Bronchial epithelial cell (primary cell): ENCODE results near the gene ZSCAN2. TPM values are rescaled to one million over a fixed set of nuclear protein-coding genes. Genes with fewer than 3 reads are reported as not detected.

Source experiments
- DNase-seq: peaks from one replicate; pipeline ENCODE4 v3.0.0-alpha.2; 2010; ENCODE audit warnings: low read depth
- FAIRE-seq: peaks from 2 replicates; lab custom pipeline; 2011; peaks lifted over from hg19 to GRCh38; lab: Jason Lieb, UNC
- H3K27me3 ChIP-seq: 2 replicates; pipeline ENCODE4 v1.5.1; 2011; ENCODE audit warnings: low read length; ENCODE audit not compliant: control insufficient read depth, insufficient read depth
- H3K36me3 ChIP-seq: 2 replicates; pipeline ENCODE4 v1.5.1; 2011; ENCODE audit warnings: low read length; ENCODE audit not compliant: control insufficient read depth, insufficient read depth
- H3K4me3 ChIP-seq: 2 replicates; pipeline ENCODE4 v1.5.1; 2011; ENCODE audit warnings: mild to moderate bottlenecking, low read depth, low read length, control low read depth
- total RNA-seq: library from RNA; depleted of rRNA; stranded (reverse); fragments of >200 nt; gene quantifications from 2 replicates; pipeline ENCODE4 v1.2.1, GENCODE V29; 2014
- TF ChIP-seq, protein P1 (sequence below): IDR thresholded peaks from 2 replicates; pipeline ENCODE4 v1.5.1; 2011; ENCODE audit warnings: mild to moderate bottlenecking, moderate library complexity, low read length, control low read depth, inconsistent platforms; ENCODE audit not compliant: insufficient read depth, severe bottlenecking

The ZSCAN2 gene
- total RNA-seq, 1 donor from 2014 or later = 7.4 TPM

DNA sequence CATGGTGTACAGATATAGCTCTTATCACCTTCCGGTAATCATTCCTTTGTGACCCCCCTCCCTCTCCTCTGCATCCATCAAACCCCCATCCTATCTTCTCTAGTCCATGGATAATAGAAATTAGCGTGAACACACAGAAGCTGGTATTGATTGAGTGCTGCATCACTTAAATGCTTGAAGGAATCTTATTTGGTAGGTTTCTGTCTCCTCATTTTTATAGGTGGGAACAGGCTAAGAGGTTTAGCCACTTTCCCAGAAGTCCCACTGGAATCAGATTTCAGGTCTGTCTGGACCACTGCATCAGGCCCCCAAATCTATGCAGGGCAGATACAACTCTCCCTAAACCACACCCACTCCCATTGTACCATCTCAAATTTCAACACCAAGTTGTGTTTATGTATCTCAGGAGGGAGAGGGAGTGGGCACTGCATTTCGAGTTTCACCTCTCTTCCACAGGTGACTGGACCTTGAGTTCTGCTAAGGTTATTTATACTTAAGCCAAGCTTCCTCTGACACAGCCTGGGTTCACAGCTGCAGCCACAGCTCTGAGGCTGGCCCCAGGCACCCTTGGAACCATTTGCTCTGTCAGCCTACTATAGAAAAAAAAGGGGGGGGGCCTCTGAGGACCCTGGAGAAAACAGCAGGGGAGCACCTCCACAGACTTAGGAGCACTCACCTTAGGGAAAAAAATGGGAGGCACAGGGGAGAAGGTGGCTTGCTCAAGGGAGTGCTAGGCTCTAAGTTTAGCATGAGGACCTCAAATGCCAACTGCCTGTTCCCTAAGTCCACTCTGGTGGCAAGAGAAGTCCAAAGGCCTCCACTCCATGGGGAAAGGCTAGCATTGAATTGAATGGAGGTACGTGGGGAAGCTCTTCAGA is 59.3 kb downstream of the ZSCAN2 start:
- FAIRE-seq = no peak
- TF ChIP-seq, protein P1, sequence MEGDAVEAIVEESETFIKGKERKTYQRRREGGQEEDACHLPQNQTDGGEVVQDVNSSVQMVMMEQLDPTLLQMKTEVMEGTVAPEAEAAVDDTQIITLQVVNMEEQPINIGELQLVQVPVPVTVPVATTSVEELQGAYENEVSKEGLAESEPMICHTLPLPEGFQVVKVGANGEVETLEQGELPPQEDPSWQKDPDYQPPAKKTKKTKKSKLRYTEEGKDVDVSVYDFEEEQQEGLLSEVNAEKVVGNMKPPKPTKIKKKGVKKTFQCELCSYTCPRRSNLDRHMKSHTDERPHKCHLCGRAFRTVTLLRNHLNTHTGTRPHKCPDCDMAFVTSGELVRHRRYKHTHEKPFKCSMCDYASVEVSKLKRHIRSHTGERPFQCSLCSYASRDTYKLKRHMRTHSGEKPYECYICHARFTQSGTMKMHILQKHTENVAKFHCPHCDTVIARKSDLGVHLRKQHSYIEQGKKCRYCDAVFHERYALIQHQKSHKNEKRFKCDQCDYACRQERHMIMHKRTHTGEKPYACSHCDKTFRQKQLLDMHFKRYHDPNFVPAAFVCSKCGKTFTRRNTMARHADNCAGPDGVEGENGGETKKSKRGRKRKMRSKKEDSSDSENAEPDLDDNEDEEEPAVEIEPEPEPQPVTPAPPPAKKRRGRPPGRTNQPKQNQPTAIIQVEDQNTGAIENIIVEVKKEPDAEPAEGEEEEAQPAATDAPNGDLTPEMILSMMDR = no peak
- Histone ChIP-seq H3K36me3 (no peaks in the 10 kb centered on the region), H3K27me3 (no peaks in the 10 kb centered on the region), H3K4me3 (no peak overlapping the region)
- DNase-seq = no peak

DNA sequence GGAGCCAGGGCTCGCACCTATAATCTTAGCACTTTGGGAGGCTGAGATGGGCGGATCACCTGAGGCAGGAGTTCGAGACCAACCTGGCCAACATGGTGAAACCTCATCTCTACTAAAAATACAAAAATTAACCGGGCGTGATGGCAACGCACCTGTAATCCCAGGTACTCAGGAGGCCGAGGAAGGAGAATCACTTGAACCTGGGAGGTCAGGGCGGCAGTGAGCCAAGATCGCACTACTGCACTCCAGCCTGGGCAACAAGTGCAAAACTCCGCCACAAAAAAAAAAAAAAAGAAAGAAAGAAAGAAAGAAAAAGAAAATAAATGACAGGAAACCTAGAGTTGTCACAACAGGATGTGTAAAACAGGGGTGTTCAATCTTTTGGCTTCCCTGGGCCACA is 60.2 kb downstream of the ZSCAN2 start:
- DNase-seq (no peak), FAIRE-seq (no peak)
- H3K36me3 ChIP-seq = peaks cover 2% of the 10 kb centered on the region
- TF ChIP-seq, protein P1 = no peak
- no peaks in the 10 kb centered on the region for H3K27me3 ChIP-seq
- no peak overlapping the region for H3K4me3 ChIP-seq

DNA sequence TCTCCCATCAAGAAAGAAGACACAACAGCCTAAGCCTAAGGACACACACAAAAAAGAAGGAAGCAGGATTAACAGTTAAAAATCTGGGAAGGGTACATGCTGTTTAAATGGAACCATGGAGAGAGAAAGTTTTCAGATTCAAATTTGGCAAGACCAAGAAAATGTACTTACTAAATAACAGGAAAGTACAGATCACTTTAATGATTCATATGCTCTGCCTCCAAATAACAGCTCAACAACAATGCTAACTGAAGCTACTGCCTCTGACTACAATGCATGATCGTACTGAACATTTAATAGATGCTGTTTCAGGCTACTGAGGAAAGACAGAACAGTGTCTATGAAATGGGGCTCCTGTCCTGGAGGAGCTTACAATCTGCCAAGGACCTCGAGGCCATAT is 65.6 kb downstream of the ZSCAN2 start:
- Histone ChIP-seq H3K27me3 (no peaks in the 10 kb centered on the region), H3K4me3 (no peak overlapping the region), H3K36me3 (peaks cover 7% of the 10 kb centered on the region)
- TF ChIP-seq, protein P1 = no peak
- DNase-seq (no peak), FAIRE-seq (no peak)

DNA sequence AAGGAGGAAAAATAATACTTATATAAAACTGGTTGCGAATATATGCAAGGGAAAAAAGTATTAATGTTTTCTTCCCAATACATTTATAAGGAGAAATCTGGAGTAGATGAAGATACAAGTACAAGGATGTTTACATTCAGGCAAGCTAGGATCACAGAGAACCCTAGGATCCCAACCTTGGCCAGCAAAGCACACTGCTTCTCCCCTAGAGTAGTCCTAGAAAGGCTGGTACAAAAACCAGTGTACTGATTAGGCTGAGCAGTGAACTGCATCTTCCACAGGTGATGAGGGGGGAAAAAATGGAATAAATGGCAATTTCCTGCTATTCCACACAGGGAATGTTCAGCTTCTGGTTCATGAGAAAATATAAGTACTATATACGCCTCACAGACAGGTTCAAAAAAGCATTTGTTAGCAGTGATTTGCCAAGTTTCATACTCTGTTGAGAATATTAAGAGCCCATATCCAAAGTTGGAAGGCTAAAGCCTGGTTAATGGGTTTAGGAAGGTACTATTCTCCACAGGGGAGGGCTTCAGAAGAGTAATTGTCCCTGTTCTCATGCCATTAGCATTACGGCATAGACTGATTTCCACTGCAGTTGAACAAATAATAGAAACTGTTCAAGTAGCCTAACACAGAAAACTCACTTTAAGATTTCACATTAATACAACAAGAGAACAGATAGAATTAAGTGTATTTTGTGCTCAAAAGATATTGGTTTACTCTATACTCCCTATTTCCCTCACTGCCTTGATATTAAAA is 67.6 kb downstream of the ZSCAN2 start:
- no peak for DNase-seq
- Histone ChIP-seq H3K36me3 (peaks cover 7% of the 10 kb centered on the region), H3K4me3 (no peak overlapping the region), H3K27me3 (no peaks in the 10 kb centered on the region)
- TF ChIP-seq, protein P1 = no peak
- FAIRE-seq = no peak

DNA sequence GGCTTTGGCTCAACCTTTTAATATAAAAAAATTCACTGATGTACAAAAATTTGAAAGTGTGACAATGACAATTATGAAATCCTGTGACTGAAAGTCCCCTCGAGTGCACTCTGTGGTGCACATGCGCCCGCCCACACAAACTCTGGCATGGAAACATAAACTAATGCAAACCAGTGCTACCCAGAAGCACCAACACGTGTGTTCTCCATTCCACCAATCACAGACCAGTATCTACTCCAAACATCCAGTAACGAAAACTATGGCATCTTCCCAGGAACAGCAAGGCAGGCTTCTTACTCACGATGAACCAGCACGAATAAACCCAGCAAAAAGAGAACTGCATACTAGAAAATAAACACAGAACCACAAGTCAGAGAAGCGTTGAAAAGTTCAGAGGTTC is 68.9 kb downstream of the ZSCAN2 start:
- Histone ChIP-seq H3K36me3 (peaks cover 7% of the 10 kb centered on the region), H3K27me3 (no peaks in the 10 kb centered on the region), H3K4me3 (no peak overlapping the region)
- DNase-seq (no peak), FAIRE-seq (no peak)
- TF ChIP-seq, protein P1 = no peak
